Kidney (tissue), 14 donors: ENCODE measurements around the gene FZD10. TPM values are rescaled to one million over a fixed set of nuclear protein-coding genes. Genes with fewer than 3 reads are reported as not detected.
A peak's percentile ranks its signal among the peaks of the same experiment; 100 is the strongest.

ENCODE experiments used
- DNase-seq, 5 donors: peaks; one replicate each; pipeline ENCODE4 v3.0.0-alpha.2; 2013 to 2020
- FAIRE-seq: peaks from 2 replicates; lab custom pipeline; 2012; peaks lifted over from hg19 to GRCh38; lab: Jason Lieb, UNC
- H3K27ac ChIP-seq, 2 donors: one replicate each; pipeline ENCODE4 v1.7.0; 2013; ENCODE audit warnings: low read depth in 2 of 2, low read length in 2 of 2, inconsistent platforms in 1 of 2
- H3K27me3 ChIP-seq: one replicate; pipeline ENCODE4 v1.7.1; 2013; ENCODE audit warnings: low read length, inconsistent platforms; ENCODE audit not compliant: control insufficient read depth, insufficient read depth
- H3K36me3 ChIP-seq, 3 donors: one replicate each; pipeline versions ENCODE4 v1.7.0 to v1.7.1; 2013; ENCODE audit warnings: low read length in 3 of 3, control low read depth in 1 of 3, inconsistent platforms in 1 of 3; ENCODE audit not compliant: insufficient read depth in 3 of 3, control insufficient read depth in 2 of 3
- H3K4me1 ChIP-seq, 3 donors: one replicate each; pipeline versions ENCODE4 v1.7.0 to v1.7.1; 2013; ENCODE audit warnings: low read length in 3 of 3, inconsistent platforms in 1 of 3, low read depth in 1 of 3; ENCODE audit not compliant: control insufficient read depth in 2 of 3, insufficient read depth in 2 of 3
- H3K4me3 ChIP-seq, 3 donors: one replicate each; pipeline versions ENCODE4 v1.7.0 to v1.8.1; 2013; ENCODE audit warnings: low read length in 3 of 3, control low read depth in 1 of 3, inconsistent platforms in 1 of 3
- H3K9ac ChIP-seq, 3 donors: one replicate each; pipeline versions ENCODE4 v1.7.0 to v1.7.1; 2013; ENCODE audit warnings: low read length in 3 of 3, control low read depth in 1 of 3, inconsistent platforms in 1 of 3
- H3K9me3 ChIP-seq, 3 donors: one replicate each; pipeline versions ENCODE4 v1.7.0 to v1.7.1; 2013; ENCODE audit warnings: low read length in 3 of 3, control low read depth in 1 of 3, inconsistent platforms in 1 of 3; ENCODE audit not compliant: control insufficient read depth in 2 of 3, insufficient read depth in 1 of 3
- intact Hi-C: fragments of 100-400 bp; cut with DNase I; formaldehyde crosslinking; loops from one replicate; pipeline ENCODE4 v1.11.1; 2022
- polyA plus RNA-seq: library from polyadenylated mRNA; stranded (reverse); fragments of 350-450 nt; fragmentation: Illumina TruSeq; extraction: RNeasy Lipid Tissue Mini Kit (QIAGEN cat#74804); gene quantifications from one replicate; pipeline ENCODE4 v1.2.3, GENCODE V29; 2014; ENCODE audit warnings: low read depth, low replicate concordance; ENCODE audit not compliant: insufficient read depth
- total RNA-seq: library from RNA; stranded (reverse); fragmentation: NEBNext Ultra II Directional; extraction: Animal tissue kit (Norgen Biotek cat#: 25700); gene quantifications from one replicate; pipeline ENCODE4 v1.2.1, GENCODE V29; 2021
- TF ChIP-seq, protein P1 (sequence below): IDR thresholded peaks from 3 replicates; pipeline ENCODE4 v1.5.1; 2012; ENCODE audit warnings: mild to moderate bottlenecking, moderate library complexity, borderline replicate concordance; ENCODE audit not compliant: insufficient read depth; ENCODE audit errors: extremely low read depth
- donor health status: control.
- donor health status: control.
- donor health status: control.
- donor health status: control.
- donor health status: control.
- donor health status: DM: yes; HTN: yes; CAD: no.
- donor health status: Normal renal cell carcinoma (clear cell type).

FZD10 gene
- total and polyA plus RNA-seq, 2 donors from 2014 or later: 0.11 to 0.57 TPM

DNA sequence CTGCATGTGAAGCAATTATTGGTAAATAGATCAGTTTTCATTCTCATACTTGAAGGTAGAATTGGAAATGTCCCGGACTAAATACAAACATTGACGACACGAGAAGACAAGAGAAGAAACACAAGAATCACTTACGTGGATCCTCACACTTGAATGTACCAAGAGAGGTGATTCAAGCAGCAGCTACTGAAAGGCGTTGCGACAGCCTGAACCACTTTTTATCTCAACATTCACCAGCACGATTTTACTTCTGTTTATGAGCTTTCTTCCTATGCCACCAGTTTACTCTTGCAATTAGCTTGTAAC lies 3.6 kb upstream of the FZD10 start:
- Histone ChIP-seq H3K36me3 (no peaks in the 10 kb centered on the region), H3K9ac (no peak overlapping the region), H3K9me3 (no peaks in the 10 kb centered on the region), H3K4me1 (peaks cover 0 to 7% (median 0%) of the 10 kb centered on the region in 3 donors), H3K27ac (no peak overlapping the region), H3K4me3 (no peak overlapping the region), H3K27me3 (peaks cover 3% of the 10 kb centered on the region)
- TF ChIP-seq, protein P1, sequence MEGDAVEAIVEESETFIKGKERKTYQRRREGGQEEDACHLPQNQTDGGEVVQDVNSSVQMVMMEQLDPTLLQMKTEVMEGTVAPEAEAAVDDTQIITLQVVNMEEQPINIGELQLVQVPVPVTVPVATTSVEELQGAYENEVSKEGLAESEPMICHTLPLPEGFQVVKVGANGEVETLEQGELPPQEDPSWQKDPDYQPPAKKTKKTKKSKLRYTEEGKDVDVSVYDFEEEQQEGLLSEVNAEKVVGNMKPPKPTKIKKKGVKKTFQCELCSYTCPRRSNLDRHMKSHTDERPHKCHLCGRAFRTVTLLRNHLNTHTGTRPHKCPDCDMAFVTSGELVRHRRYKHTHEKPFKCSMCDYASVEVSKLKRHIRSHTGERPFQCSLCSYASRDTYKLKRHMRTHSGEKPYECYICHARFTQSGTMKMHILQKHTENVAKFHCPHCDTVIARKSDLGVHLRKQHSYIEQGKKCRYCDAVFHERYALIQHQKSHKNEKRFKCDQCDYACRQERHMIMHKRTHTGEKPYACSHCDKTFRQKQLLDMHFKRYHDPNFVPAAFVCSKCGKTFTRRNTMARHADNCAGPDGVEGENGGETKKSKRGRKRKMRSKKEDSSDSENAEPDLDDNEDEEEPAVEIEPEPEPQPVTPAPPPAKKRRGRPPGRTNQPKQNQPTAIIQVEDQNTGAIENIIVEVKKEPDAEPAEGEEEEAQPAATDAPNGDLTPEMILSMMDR: no peak
- FAIRE-seq (no peak), DNase-seq (no peak)
- intact Hi-C loops: no loop called here

DNA sequence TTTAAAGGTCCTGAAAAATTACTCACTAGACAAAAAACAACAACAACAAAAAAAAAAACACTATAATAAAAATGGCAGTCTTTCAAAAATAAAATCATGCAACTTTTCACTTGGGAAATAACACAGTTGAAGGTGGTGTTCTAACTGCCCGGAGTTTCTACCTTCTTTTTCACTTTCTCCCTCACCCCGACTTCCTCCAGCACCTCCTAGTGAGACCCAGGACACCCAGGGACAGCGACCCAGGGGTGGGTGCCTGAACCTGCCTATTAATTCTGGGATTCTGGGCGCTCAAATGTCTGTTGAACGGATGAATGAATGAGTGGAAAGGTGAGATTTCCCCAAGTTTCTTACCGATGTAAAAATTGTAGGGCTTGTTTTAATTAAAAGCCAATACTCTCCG lies 2.0 kb upstream of the FZD10 start:
- peaks cover 0 to 7% (median 0%) of the 10 kb centered on the region in 3 donors for H3K4me1 ChIP-seq
- no peaks in the 10 kb centered on the region for H3K9me3 ChIP-seq
- peaks cover 7% of the 10 kb centered on the region for H3K27me3 ChIP-seq
- no peaks in the 10 kb centered on the region for H3K36me3 ChIP-seq
- no peak overlapping the region for H3K27ac ChIP-seq
- FAIRE-seq (no peak), DNase-seq (no peak)
- H3K4me3 ChIP-seq: no peak overlapping the region
- no peak overlapping the region for H3K9ac ChIP-seq
- intact Hi-C loops: no loop called here
- TF ChIP-seq, protein P1: no peak

- no peaks in the 10 kb centered on the region for H3K36me3 ChIP-seq
- no peak overlapping the region for H3K4me3 ChIP-seq
- no peak overlapping the region for H3K27ac ChIP-seq
- H3K4me1 ChIP-seq: peaks cover 0 to 7% (median 0%) of the 10 kb centered on the region in 3 donors
- peaks cover 7% of the 10 kb centered on the region for H3K27me3 ChIP-seq
- peak in 2 of 5 donors; percentile 52 for DNase-seq
- H3K9me3 ChIP-seq: no peaks in the 10 kb centered on the region
- TF ChIP-seq, protein P1: no peak
- FAIRE-seq: no peak
- no peak overlapping the region for H3K9ac ChIP-seq
- intact Hi-C loops: no loop called here
These were observed 1.5 kb upstream of the FZD10 start for GRCh38 chr12:130160711-130161231.
